Panc1 (cell line): ENCODE data around the gene ONECUT2. TPM values are rescaled to one million over a fixed set of nuclear protein-coding genes. Genes with fewer than 3 reads are reported as not detected.

Experiments
- ATAC-seq: fragments of 200-7000 bp; cut with Tn5 transposase; 2 replicates; pipeline ENCODE4 v1.9.1; 2020; ENCODE audit warnings: mild to moderate bottlenecking, moderate library complexity
- BruUV-seq: library from RNA; stranded (reverse); fragments of 400-500 nt; replicated peaks from 2 replicates; lab custom pipeline; 2021; lab: Mats Ljungman, UMichigan
- CTCF ChIA-PET: fragments of 300-600 bp; sonication (Branson Sonifier 250); formaldehyde crosslinking; loops from one replicate; lab custom pipeline; 2022; ENCODE audit warnings: antibody characterized with exemption; lab: Charles Lee
- POLR2A ChIA-PET: fragments of 300-600 bp; sonication (Branson Sonifier 250); formaldehyde crosslinking; loops from one replicate; lab custom pipeline; 2022; ENCODE audit warnings: antibody characterized with exemption; lab: Charles Lee
- DNase-seq: peaks from one replicate; pipeline ENCODE4 v3.0.0-alpha.2; 2010; ENCODE audit warnings: low read depth, low spot score
- H3K27ac ChIP-seq: 2 replicates; pipeline ENCODE4 v1.5.1; 2011; ENCODE audit warnings: mild to moderate bottlenecking, low read length, inconsistent platforms
- H3K27me3 ChIP-seq: fragments of 200-500 bp; sonication (Bioruptor generic); 2 replicates; pipeline ENCODE4 v1.6.0; 2014; ENCODE audit warnings: low read length, inconsistent platforms; ENCODE audit not compliant: control insufficient read depth, insufficient read depth
- H3K36me3 ChIP-seq: fragments of 200-500 bp; sonication (Bioruptor generic); 2 replicates; pipeline ENCODE4 v1.5.1; 2014; ENCODE audit warnings: inconsistent platforms, mild to moderate bottlenecking, low read length, moderate library complexity; ENCODE audit not compliant: control insufficient read depth, insufficient read depth
- H3K4me1 ChIP-seq: 2 replicates; pipeline ENCODE4 v1.5.1; 2011; ENCODE audit warnings: inconsistent platforms, mild to moderate bottlenecking, low read length, moderate library complexity; ENCODE audit not compliant: control insufficient read depth, insufficient read depth
- H3K4me3 ChIP-seq, 2 experiments: 2 replicates each; pipeline ENCODE4 v1.5.1; 2011 to 2012; ENCODE audit warnings: low read depth in 2 of 2, low read length in 2 of 2, mild to moderate bottlenecking in 2 of 2, inconsistent platforms in 1 of 2, moderate library complexity in 1 of 2
- H3K9me3 ChIP-seq: fragments of 200-500 bp; sonication (Bioruptor generic); 2 replicates; pipeline ENCODE4 v1.5.1; 2014; ENCODE audit warnings: low read depth, mild to moderate bottlenecking, inconsistent platforms, low read length, moderate library complexity; ENCODE audit not compliant: control insufficient read depth, insufficient read depth
- POLR2AphosphoS5 ChIP-seq: IDR thresholded peaks from 2 replicates; pipeline ENCODE4 v1.6.1; 2012; ENCODE audit warnings: mild to moderate bottlenecking, low read depth, low read length, moderate library complexity
- SIN3A ChIP-seq: IDR thresholded peaks from 2 replicates; pipeline ENCODE4 v1.6.1; 2012; ENCODE audit warnings: low read depth, mild to moderate bottlenecking, low read length, moderate library complexity, borderline replicate concordance; ENCODE audit not compliant: insufficient read depth
- TCF7L2 ChIP-seq: IDR thresholded peaks from 2 replicates; pipeline ENCODE4 v1.6.1; 2011; ENCODE audit warnings: mild to moderate bottlenecking, low read depth, low read length, inconsistent platforms
- in situ Hi-C: cut with HindIII; loops from 2 replicates; pipeline ENCODE4 v1.10.0; 2016; ENCODE audit warnings: low sequenced_read_pairs, low pct_unique_long_range_greater_than_20kb
- intact Hi-C: fragments of 100-400 bp; cut with micrococcal nuclease; formaldehyde crosslinking; loops from one replicate; pipeline ENCODE4 v1.10.0; 2022; ENCODE audit not compliant: unreplicated experiment
- total RNA-seq: library from RNA; stranded (reverse); gene quantifications from one replicate; pipeline ENCODE4 v1.2.1, GENCODE V29; 2021; ENCODE audit not compliant: unreplicated experiment
- TF ChIP-seq, protein P1 (sequence below): fragments of 450-650 bp; IDR thresholded peaks from 2 replicates; pipeline ENCODE4 v1.5.1; 2017; ENCODE audit warnings: mild to moderate bottlenecking
- TF ChIP-seq, protein P2 (sequence below), 2 experiments: IDR thresholded peaks; 2 replicates each; pipeline ENCODE4 v1.6.1; 2011 to 2012; ENCODE audit warnings: low read depth in 2 of 2, control low read depth in 1 of 2, low read length in 1 of 2, mild to moderate bottlenecking in 1 of 2, moderate library complexity in 1 of 2; ENCODE audit not compliant: insufficient read depth in 1 of 2

Gene ONECUT2
- total RNA-seq, 1 experiment from 2014 or later = 0.59 TPM

DNA sequence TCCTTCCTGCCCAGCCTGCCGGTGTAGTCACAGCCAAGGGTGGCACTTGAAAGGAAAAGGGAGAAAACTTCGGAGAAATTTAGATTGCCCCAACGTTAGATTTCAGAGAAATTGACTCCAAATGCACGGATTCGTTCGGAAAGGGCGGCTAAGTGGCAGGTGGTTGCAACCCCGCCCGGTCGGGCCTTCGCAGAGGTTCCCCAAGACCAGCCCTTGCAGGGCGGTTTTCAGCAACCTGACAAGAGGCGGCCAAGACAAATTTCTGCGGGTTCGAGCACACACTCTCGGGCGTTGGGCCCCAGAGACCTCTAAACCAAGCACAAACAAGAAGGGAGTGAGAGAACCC, 4.8 kb downstream of the ONECUT2 start:
- no peaks in the 10 kb centered on the region for H3K9me3 ChIP-seq
- TF ChIP-seq TCF7L2 (no peak), POLR2AphosphoS5 (no peak), SIN3A (no peak)
- TF ChIP-seq, protein P1, sequence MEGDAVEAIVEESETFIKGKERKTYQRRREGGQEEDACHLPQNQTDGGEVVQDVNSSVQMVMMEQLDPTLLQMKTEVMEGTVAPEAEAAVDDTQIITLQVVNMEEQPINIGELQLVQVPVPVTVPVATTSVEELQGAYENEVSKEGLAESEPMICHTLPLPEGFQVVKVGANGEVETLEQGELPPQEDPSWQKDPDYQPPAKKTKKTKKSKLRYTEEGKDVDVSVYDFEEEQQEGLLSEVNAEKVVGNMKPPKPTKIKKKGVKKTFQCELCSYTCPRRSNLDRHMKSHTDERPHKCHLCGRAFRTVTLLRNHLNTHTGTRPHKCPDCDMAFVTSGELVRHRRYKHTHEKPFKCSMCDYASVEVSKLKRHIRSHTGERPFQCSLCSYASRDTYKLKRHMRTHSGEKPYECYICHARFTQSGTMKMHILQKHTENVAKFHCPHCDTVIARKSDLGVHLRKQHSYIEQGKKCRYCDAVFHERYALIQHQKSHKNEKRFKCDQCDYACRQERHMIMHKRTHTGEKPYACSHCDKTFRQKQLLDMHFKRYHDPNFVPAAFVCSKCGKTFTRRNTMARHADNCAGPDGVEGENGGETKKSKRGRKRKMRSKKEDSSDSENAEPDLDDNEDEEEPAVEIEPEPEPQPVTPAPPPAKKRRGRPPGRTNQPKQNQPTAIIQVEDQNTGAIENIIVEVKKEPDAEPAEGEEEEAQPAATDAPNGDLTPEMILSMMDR = no peak
- TF ChIP-seq, protein P2, sequence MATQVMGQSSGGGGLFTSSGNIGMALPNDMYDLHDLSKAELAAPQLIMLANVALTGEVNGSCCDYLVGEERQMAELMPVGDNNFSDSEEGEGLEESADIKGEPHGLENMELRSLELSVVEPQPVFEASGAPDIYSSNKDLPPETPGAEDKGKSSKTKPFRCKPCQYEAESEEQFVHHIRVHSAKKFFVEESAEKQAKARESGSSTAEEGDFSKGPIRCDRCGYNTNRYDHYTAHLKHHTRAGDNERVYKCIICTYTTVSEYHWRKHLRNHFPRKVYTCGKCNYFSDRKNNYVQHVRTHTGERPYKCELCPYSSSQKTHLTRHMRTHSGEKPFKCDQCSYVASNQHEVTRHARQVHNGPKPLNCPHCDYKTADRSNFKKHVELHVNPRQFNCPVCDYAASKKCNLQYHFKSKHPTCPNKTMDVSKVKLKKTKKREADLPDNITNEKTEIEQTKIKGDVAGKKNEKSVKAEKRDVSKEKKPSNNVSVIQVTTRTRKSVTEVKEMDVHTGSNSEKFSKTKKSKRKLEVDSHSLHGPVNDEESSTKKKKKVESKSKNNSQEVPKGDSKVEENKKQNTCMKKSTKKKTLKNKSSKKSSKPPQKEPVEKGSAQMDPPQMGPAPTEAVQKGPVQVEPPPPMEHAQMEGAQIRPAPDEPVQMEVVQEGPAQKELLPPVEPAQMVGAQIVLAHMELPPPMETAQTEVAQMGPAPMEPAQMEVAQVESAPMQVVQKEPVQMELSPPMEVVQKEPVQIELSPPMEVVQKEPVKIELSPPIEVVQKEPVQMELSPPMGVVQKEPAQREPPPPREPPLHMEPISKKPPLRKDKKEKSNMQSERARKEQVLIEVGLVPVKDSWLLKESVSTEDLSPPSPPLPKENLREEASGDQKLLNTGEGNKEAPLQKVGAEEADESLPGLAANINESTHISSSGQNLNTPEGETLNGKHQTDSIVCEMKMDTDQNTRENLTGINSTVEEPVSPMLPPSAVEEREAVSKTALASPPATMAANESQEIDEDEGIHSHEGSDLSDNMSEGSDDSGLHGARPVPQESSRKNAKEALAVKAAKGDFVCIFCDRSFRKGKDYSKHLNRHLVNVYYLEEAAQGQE (IDR thresholded peaks at IDR 0.05; ENCODE audit: insufficient read depth in 1 of 2, low read depth in 2 of 2, low read length in 1 of 2) = no peak
- H3K27ac ChIP-seq = no peak overlapping the region
- BruUV-seq = no TSS peak
- no peaks in the 10 kb centered on the region for H3K4me1 ChIP-seq
- ATAC-seq = no peak
- no peaks in the 10 kb centered on the region; the same call in 1 of the 2 replicates for H3K27me3 ChIP-seq
- ChIA-PET CTCF (no interaction called here), POLR2A (no interaction called here)
- intact Hi-C loops (loop anchor here (5.0 to 10.0 kb wide), 2 partner anchors 573 to 645 kb away; no protein-coding TSS in a partner anchor), in situ Hi-C loops (no loop called here)
- no peaks in the 10 kb centered on the region for H3K36me3 ChIP-seq
- DNase-seq = no peak
- no peak overlapping the region for H3K4me3 ChIP-seq

DNA sequence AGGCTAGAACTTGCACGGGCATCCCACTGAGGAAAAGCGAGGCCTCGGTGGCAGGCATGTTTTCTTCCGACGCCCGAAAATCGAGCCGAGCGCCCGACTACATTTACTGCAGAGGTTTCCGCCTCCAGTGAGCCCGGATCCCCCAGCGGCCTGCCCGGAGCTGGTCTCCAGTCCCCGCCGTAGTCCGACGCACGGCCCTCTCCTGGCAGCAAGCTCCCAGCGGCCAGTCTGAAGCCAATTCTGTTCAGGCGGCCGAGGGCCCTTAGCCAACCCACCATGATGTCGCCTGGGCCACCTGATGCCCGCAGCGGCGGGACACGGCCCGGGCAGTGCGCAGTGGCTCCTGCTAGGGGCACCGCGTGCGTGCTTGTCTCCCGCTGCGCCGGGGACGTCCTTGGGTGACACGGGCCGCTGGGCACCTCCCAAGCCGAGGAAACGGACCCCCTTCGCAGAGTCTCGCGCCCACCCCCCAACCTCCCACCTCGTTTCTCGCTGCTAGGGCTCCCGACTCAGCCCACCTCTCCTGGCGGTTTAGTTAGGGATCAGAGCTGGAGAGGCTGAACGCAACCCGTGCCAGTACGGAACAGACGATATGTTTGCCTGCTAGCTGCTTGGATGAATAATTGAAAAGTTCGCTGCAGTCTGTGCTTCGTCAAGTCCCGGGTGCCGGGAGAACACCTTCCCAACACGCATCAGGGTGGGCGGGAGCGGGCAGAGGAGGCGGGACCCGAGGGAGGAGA, 5.3 kb downstream of the ONECUT2 start:
- intact Hi-C loops = no loop called here
- H3K27me3 ChIP-seq = no peaks in the 10 kb centered on the region; the same call in 1 of the 2 replicates
- no peak for DNase-seq

More for the DNA sequence above, 5.3 kb downstream of the ONECUT2 start:
- H3K4me3 ChIP-seq = peak overlapping the region; percentile 20 to 41; a peak in 2 of 4 replicates
- BruUV-seq = no TSS peak
- H3K27ac ChIP-seq = no peak overlapping the region
- ChIA-PET CTCF (no interaction called here), POLR2A (no interaction called here)
- no peaks in the 10 kb centered on the region for H3K36me3 ChIP-seq
- ATAC-seq = no peak
- no peaks in the 10 kb centered on the region for H3K4me1 ChIP-seq
- H3K9me3 ChIP-seq = no peaks in the 10 kb centered on the region
- in situ Hi-C loops = no loop called here
- TF ChIP-seq TCF7L2 (no peak), POLR2AphosphoS5 (no peak), SIN3A (no peak)
- TF ChIP-seq, protein P1 = no peak
- TF ChIP-seq, protein P2 (IDR thresholded peaks at IDR 0.05; ENCODE audit: insufficient read depth in 1 of 2, low read depth in 2 of 2, low read length in 1 of 2) = no peak
